NCI-H510A (cell line): ENCODE results near the gene LRTM2.

ENCODE experiments used
- DNase-seq: peaks from one replicate; lab custom pipeline; 2025; lab: John Stamatoyannopoulos, UW

The LRTM2 gene

DNA sequence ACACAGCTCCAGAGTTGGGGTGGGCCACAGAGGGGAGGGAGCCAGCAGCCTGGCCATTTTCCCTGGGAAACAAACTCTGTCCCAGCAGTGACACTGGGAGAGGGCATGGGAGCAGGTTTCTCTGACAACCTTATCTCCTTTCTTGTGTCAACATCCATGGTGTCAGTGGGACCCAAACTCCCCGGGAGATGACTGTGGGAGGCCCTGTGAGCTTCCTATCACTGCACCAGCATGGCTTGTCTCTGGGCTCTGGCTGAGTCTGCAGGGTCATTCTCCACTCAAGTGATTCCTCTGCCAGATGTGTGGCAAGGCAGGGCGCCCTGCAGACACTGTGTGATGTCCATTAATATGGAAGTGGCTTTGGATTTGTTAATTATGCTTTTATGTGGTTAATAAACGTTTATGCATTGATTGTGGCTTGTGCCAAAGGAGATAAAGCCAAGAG lies 10.1 kb downstream of the LRTM2 start:
- DNase-seq, result no peak

DNA sequence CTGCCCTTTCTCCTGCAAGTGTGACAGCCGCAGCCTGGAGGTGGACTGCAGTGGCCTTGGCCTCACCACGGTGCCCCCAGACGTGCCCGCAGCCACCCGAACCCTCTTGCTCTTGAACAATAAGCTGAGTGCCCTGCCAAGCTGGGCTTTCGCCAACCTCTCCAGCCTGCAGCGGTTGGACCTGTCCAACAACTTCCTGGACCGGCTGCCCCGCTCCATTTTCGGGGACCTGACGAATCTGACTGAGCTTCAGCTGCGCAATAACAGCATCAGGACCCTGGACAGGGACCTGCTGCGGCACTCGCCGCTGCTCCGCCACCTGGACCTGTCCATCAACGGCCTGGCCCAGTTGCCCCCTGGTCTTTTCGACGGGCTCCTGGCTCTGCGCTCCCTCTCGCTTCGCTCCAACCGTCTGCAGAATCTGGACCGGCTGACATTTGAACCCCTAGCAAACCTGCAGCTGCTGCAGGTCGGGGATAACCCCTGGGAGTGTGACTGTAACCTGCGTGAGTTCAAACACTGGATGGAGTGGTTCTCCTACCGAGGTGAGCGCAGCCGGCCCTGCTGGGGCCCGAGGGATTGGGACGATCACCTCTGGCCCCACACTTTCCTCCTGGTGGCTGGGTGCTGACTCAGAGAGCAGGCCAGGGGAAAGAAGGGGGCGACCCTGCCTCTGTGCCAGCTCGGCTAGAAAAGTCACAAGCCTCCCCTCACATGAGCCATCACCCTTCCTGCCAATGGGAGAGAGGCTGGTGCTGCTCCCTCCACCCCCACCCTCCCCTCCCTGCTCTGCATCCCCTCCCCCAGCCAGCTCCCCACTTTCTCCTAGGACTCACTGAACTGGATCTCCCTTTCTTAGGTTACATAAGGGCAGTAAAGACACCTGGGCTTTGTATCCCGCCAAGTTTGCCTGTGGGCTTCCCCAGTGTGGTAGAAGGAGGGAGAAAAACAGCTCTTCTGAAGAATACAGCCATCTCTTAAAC lies 10.9 kb downstream of the LRTM2 start:
- peak; percentile 49 for DNase-seq

DNA sequence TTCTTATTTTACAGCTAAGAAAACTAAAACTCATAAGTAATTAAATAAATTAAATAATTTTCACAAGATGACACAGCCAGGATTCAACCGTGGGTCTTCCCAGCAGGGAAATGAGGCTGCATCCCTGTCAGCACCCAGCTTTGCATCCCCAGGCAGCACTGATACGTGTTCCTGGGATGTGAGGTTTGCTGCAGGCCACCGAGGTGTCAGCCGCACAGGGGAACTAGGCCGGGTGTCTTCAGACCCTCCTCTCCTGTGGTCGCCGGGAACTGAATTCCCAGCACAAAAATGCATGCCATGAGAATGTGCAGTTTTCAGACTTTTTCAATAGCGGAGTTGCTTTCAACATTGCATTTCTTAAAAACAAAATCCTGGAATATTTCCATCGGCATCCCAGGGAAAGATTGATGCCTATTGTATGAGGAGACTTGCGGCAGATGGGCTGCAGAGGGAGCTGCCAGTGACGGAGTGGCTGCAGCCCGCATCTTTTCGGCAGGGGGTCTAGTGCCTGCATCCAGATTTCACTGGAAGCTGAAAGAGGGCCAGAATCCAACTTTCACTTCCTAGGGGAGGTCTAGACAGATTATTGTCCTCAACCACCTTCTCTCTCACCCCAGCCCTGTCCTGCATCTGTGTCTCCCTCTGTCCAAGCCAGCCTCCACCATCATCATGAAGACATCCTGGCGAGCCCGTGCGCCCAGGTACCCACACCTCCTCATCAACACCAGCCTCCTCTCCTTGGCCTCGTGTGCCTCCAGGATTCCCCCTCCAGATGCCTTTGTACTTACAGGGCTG lies 12.6 kb downstream of the LRTM2 start:
- DNase-seq, result no peak

DNA sequence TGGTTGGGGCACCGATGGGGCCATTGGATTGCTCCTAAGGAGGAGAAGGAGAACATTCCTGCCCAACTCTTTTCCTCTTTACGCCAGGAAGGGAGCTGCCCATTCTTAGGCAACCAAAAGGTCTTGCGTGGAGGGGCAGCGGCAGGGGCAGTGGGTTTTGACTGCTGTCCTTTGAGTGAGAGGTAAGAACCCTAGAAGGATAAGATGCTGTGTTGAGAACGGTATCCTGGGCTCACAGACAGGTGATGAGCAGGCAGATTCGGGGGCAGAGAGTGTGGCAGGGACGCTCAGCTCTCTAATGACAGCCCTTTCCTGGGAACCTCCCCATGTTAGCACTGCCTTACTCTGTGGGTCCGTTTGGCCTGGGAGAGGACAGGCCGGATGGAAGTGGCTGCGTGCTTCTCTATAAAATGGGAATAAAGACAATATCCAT lies 13.2 kb downstream of the LRTM2 start:
- DNase-seq, result no peak

DNA sequence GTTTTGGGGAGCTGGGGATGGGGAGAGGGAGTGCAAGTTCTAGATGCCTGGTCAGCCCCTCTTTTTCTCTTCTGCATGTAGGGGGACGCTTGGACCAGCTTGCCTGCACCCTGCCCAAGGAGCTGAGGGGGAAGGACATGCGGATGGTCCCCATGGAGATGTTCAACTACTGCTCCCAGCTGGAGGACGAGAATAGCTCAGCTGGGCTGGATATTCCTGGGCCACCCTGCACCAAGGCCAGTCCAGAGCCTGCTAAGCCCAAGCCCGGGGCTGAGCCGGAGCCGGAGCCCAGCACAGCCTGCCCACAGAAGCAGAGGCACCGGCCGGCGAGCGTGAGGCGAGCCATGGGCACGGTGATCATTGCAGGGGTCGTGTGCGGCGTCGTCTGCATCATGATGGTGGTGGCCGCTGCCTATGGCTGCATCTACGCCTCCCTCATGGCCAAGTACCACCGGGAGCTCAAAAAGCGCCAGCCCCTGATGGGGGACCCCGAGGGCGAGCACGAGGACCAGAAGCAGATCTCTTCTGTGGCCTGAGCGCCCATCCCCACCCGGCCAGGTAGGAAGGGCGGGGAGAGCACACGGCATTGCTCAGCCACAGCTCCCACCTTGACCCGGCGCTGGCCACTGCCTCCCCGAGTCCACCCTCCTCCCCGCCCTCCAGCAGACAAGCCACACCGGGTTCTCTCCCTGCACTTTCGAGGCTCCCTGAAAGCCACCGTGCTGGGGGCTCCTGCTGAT lies 14.0 kb downstream of the LRTM2 start:
- DNase-seq, result no peak

DNA sequence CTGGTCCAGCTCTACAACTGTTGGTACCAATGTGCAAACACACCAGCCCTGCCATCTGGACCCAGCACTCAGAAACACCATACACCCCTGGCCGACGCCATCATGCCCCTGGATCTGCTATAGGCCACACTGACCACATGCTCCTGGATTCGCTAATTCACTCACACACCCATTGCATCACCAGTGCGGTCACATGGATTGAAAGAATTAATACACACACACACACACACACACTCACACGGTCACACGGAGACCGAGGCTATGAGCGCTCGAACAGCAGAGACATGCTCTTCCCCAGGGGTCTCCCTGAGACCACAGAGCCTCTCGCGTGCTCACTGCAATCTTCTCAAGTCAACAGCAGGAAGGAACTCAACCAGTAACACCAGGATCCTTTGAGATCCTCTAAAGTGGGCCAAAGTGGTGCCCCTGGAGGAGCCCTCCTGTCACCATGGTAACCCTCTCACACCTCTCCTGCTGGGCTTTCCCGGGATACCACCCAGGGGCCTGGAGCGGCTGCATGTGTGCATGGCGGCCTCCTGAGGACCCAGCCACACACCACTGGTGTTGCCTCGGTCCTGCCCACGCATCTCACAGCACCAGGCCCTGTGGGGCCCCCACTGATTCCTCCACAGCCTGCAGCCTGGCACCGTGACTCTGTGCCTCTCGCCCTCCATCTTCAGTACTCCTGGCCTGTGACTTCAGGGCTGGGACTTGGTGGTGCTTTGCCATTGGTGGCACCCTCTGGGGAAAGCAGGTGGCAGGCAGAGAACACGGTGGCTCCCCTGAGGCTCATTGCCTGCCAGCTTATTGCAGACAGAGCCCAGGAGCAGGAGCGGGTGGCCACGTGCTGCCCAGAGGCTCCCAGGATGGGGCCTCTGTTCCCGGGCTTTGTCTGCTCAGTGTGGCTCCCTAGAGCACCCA lies 15.1 kb downstream of the LRTM2 start:
- DNase-seq, result no peak

DNA sequence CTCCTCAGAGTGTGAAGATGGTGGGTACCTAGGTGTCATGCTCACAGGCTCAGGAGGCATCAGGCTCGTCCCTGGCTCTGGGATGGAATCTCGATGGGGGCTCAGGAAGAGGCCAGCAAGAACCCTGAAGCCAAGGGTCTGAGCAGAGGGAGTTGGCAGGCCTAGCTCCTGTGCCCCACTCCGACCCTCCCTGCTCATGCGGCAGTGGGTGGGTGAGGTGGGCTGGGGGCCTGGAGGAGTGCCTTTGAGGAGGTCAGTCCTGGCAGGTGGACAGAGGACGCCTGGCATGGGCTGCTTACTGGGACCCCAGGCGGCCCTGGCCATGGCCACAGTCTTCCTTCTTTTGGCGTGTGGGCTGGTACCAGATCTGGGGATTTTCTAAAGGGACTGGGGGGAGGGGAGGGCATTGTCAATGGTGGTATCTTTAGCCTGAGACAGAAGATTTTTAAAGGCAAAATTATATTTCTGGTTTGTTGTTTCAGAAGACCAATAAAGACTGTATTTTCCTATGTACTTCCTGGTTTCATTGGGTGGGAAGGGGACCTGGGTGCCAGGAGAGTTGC lies 16.0 kb downstream of the LRTM2 start:
- DNase-seq, result no peak

DNA sequence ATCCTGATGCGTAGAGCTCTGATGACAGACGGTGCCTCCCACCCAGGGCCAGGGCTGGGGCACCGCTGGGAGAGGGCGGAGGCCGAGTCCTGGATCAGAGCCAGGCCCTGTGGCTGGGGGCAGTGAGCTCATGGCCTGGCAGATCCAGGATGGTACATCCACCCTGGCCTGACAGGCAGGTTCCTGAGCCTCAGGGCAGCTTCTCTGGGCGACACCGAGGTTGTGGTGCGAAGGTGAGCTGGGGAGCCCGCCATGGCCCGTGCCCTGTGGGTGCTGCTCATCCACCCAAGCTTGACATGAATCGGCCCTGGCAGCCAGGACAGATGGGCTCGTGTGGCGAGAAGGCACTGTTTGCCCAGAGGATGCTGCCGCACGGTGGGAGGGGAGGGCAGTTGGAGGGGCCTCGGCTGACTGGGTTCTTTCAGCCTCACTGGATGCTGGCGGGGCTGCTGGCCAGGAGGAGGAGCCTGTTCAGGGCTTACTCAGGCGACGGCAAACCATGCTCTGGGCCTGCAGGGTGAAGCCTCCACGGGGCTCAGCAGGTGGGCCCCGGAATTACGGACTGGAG lies 16.6 kb downstream of the LRTM2 start:
- DNase-seq, result no peak

DNA sequence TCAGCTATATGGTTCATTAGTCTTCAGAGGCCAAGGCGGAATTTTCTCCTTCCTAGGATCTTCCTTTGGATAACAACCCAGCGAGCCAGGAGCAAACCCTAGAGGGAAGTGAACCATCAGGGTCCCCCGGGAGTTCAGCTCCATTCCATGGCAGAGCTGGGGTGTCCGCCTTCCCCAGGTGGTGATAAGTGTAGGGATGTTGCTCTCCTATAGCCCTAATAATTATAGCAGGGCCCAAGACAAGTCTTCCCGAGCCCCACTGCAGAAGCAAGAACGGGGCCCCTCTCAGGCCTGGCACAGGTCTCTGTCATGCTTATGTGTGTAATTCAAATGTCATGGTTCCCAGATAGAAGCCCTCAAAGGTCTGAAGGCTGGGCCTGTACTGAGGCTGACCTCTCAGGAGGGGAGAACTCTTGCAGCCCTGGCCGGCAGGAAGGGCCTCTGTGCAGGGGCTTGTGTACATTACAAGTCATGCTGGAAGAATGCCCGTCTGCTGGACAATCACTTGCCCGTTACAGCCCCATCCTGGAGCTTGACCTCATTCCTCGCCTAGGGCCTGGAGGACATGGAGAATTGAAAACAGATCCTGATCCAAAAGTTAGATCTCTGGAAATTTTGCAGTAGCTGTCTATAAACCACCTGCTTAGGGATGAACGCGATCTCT lies 17.3 kb downstream of the LRTM2 start:
- no peak for DNase-seq

DNA sequence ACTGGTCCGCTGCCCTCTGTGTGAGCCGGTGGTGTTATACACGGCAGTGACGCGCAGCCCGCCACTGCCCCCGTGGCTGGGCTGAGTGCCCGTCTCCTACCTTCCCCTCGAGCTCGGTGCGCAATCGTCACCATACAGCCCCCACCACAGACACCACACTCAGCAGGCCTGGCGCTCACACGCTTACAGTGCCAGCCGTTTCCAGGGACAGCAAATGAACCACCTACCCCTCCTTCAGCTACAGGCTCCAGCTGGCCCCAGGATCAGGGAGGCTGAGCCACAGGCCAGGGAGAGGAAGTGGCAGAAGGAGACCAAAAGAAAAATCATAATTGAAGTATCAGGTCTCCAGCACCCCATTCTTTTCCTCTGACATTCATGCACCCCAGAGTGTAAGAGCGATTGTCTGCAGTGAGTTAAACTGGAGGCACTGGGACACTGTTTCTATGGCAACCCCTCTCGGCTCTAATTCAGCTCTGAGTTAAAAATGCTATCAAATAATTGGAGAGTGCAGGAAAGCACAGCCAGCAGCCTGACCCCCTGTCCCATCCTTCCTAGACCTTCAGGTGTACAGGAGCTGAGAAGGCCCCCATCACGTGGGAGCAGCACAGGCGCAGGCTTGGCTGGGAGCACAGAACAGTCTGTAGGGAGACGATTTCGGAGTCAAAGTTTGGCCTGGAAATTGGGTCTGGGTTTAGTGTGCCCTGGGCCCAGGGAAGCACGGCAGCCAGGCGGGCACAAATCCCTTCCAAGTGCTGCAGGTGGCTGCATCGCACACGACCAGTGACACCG lies 18.0 kb downstream of the LRTM2 start:
- no peak for DNase-seq

DNA sequence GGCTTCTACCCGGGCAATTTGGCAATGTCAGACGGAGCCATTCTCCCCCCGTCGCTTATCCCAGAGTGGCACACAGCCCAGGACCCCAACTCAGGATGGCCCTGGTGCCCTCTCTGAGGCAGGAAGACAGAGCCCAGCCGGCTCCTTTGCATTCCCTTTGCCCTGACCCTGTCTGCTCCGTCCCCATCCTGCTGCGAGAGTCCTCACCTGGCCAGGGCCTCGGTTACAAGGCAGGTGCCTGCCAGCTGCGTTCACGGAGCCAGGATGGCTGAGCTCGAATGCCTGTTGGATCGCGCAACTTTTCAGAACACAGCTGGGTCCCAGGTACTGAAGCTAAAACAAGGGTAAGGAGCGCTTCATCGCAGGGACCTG lies 18.6 kb downstream of the LRTM2 start:
- DNase-seq, result no peak

DNA sequence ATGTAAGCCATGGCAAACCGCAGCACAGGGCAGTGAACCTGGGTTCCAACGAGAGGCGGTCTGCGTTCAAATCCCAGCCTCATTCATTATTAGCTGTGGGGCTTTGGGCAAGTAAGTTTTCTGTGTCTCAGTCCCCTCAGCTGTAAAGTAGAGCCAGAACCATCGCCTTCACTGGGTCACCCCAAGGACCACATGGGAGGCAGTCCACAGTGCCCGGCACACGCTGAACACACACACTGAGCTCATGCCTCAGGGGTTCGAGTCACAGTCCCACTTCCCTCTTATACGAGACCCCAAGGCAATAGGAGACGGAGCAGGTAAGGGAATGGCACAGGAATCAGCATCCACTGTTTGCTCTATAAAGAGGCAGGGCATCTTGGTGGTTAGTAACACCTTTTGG lies 19.1 kb downstream of the LRTM2 start:
- DNase-seq, result no peak

DNA sequence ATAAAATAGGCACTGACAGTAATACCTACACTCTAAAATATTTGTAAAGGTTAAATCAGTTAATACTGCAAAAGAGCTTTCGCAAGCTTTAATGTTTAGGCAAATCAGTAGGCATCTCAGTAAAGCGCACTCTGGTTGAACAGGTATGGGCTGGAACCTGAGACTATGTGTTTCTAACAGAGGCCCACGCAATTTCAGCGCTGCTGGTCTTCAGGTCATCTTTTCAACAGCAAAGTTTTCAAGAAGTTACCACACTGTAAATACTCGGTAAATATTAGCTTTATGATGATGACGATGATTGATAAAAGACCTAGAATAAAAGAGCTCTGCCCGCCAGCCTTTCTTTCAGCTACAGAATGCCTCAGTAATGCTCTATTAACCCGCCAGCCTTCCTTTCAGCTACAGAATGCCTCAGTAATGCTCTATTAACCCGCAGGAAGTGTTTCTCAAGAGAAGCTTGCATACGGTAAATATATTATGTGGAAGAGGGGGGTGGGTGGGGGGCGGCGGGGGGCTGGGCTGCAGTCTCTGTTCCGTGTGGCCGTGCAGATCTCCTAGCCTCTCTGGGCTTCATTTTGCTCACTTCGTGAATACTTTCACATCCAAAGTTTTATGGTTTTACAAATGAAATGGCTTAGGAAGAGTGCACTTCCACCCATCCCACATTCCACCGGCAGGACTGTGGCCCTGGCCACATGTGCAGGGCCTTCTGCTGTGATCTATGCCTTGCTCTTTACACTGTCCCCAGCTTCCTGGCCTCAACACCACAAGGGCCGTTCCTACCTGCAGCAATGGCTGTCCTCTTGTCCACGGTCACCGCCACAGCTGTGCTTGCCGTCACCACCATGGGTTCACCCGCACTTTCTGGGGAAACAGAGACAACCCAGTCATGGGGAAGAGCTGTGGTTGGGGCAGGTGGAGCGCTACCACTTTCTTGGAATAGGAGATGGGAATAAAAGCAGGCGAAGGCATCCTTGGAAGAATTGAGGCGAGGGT lies 19.9 kb downstream of the LRTM2 start:
- DNase-seq, result no peak

DNA sequence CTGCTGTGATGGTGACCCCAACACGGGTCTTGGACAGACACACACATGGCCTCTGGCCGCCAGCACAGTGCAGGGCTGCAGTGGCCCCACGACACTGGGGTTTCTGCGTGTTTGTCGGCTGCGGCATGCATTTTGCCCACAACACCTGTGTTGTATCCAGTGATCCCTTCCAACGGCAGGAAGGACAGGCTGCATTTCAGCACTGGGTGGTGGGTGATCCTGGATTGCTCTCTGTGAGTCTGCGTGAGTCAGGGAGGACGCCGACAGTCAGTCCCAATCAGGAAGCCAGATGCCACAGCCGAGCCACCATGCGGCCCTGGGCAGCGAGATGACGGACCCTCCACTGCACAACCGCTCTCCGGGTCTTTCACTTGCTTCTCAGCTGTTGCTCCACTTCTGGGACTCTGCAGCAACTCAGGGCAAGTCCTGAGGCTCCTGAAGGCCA lies 20.6 kb downstream of the LRTM2 start:
- DNase-seq, result no peak

DNA sequence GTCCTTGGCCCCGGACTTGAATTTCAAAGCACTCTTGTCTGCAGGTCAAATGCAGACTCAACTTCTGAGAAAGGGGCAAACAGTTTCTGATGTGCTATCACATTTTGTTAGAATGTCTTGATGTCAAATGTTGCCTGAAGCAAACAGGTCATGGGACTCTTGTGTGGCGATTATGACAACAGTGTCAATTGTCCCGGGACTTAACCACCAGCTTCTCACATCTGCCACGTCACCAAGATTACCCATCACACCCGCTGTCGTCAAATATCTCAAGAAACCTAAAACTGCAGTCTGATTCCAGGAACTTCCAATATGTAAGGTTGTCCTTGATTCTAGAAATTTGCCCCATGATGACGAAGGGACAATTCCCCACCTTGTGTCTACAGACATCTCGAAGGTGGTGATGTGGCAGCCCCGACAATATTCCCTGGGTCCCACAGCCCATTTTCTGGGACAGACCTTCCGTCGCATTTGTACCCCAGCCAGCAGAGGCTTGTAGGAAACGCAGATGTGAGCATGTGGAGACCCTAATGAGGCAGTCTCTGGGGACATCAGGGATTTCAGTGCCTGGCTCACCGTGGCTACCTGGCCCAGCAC lies 21.3 kb downstream of the LRTM2 start:
- DNase-seq, result no peak

DNA sequence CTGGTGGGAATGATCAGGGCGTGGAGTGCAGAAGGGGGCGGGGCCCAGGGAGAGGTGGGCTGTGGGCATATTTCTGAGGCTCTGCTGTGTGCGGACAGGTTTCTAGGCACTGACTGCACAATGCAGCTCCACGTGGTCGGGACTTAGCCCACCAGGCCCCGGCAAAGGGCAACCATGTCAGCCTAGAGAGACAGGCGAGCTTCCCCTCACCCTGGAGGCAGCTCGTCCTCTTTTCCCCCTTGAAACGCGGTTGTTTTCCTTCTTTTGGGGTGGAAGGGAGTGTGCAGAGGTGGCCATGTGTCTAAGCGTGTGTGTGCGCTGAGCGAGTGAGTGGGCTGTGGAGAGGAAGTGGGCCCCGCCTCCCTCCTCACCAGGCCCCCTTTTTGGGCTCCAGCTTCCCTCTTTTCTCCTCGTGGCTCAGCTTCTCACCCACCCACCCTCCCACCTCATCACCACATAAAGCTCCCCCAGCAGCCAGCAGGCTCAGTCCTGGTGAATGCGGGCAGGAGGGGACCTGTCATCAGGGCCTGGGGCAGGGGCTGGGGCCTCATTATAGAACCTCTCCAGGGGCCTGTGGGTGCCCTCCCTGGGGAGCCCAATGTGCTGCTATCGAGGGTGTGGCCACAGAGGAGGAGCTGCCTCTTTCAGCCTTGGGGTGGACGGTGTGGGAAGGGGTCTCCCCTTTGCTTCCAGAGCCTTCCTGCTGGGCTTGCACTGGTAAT lies 22.0 kb downstream of the LRTM2 start:
- no peak for DNase-seq
